ENCODE measurements around the gene SRA1. TPM values are rescaled to one million over a fixed set of nuclear protein-coding genes. Genes with fewer than 3 reads are reported as not detected.
A peak's percentile ranks its signal among the peaks of the same experiment; 100 is the strongest.

The SRA1 gene
- total and polyA plus RNA-seq, 4 donors, result 12.9 to 41.1 (median 19.8) TPM

- TF ChIP-seq CTCF (IDR thresholded peaks at IDR 0.05; ENCODE audit: low read depth, low read length, missing input control) (no peak), HNF4G (IDR thresholded peaks at IDR 0.05) (no peak), ZBTB33 (IDR thresholded peaks at IDR 0.05) (no peak), YY1 (IDR thresholded peaks at IDR 0.05) (no peak), FOXA2 (IDR thresholded peaks at IDR 0.05) (no peak)
Measured at GRCh38 chr5:140565780-140566095, 8.5 kb upstream of the SRA1 start (continued).

GRCh38 chr5:140565024-140565779 lies 7.9 kb upstream of the SRA1 start:
- 7% methylated on average over 13 of the region's 13 CpGs for WGBS
- Histone ChIP-seq H3K4me3 (ENCODE audit: low read depth in 1 of 3, low read length in 3 of 3) (peak overlapping the region; percentile 66 to 97 (median 93)), H3K9me3 (ENCODE audit: control insufficient read depth in 4 of 4, low read length in 3 of 4) (no peaks in the 10 kb centered on the region), H3K9ac (ENCODE audit: low read depth in 1 of 2, low read length in 2 of 2) (peak overlapping the region; percentile 73 to 95), H3K27me3 (ENCODE audit: control insufficient read depth in 4 of 4, insufficient read depth in 4 of 4, low read length in 3 of 4) (no peaks in the 10 kb centered on the region), H3K36me3 (ENCODE audit: control insufficient read depth in 4 of 4, insufficient read depth in 3 of 4, low read depth in 1 of 4, low read length in 3 of 4) (peaks cover 6 to 20% (median 15%) of the 10 kb centered on the region in 4 donors), H3K4me1 (ENCODE audit: control insufficient read depth in 4 of 4, insufficient read depth in 4 of 4, low read length in 3 of 4) (peaks cover 23 to 75% (median 70%) of the 10 kb centered on the region in 4 donors), H3K27ac (ENCODE audit: low read depth in 1 of 2, low read length in 2 of 2) (peak overlapping the region; percentile 92 to 96)
- no peak for DNase-seq (ENCODE audit: low spot score)
- no peak for TF ChIP-seq REST (IDR thresholded peaks at IDR 0.05)
- no peak for TF ChIP-seq MAX (IDR thresholded peaks at IDR 0.05)
- TF ChIP-seq SP1 (IDR thresholded peaks at IDR 0.05), result no peak

GRCh38 chr5:140564196-140565023 lies 7.1 kb upstream of the SRA1 start, which contains the start of the genes APBB3 and SLC35A4:
APBB3 (minus strand) TSS chr5:140564598; CDS start chr5:140564245, 353 bp downstream.
SLC35A4 (plus strand) TSS chr5:140564828; CDS start chr5:140567170, 2,342 bp downstream.
- H3K4me3 ChIP-seq (ENCODE audit: low read depth in 1 of 3, low read length in 3 of 3), result peak within 1 kb of the TSS; percentile 66 to 97 (median 93)
- under 1% methylated on average over 74 of the region's 74 CpGs for WGBS
- TF ChIP-seq FOXA2 (IDR thresholded peaks at IDR 0.05), result peak; percentile 22
- peak; percentile 40 to 42 for TF ChIP-seq RAD21 (IDR thresholded peaks at IDR 0.05)
- no peak for TF ChIP-seq FOXA1 (IDR thresholded peaks at IDR 0.05)
- TF ChIP-seq TAF1 (conservative IDR thresholded peaks at IDR 0.05), result peak; percentile 53
- peak in 1 of 2 donors; percentile 20 for TF ChIP-seq EGR1 (IDR thresholded peaks at IDR 0.05; ENCODE audit: low read depth in 2 of 2)
- TF ChIP-seq ATF3 (IDR thresholded peaks at IDR 0.05), result peak; percentile 55
- TF ChIP-seq YY1 (IDR thresholded peaks at IDR 0.05), result peak; percentile 99
- TF ChIP-seq HNF4G (IDR thresholded peaks at IDR 0.05), result no peak
- peak; percentile 81 for TF ChIP-seq ZBTB33 (IDR thresholded peaks at IDR 0.05)
- peak; percentile 61 to 91 for TF ChIP-seq GABPA (IDR thresholded peaks at IDR 0.05 in 1 of 2, conservative IDR thresholded peaks at IDR 0.05 in 1 of 2)
- TF ChIP-seq JUND (IDR thresholded peaks at IDR 0.05), result peak; percentile 93 to 95

More at GRCh38 chr5:140564196-140565023, 7.1 kb upstream of the SRA1 start, which contains the start of the genes APBB3 and SLC35A4:
- Histone ChIP-seq H3K27me3 (ENCODE audit: control insufficient read depth in 4 of 4, insufficient read depth in 4 of 4, low read length in 3 of 4) (no peaks in the 10 kb centered on the region), H3K27ac (ENCODE audit: low read depth in 1 of 2, low read length in 2 of 2) (peak within 1 kb of the TSS; percentile 92 to 96), H3K9ac (ENCODE audit: low read depth in 1 of 2, low read length in 2 of 2) (peak within 1 kb of the TSS; percentile 73 to 97), H3K9me3 (ENCODE audit: control insufficient read depth in 4 of 4, low read length in 3 of 4) (no peaks in the 10 kb centered on the region), H3K4me1 (ENCODE audit: control insufficient read depth in 4 of 4, insufficient read depth in 4 of 4, low read length in 3 of 4) (peaks cover 24 to 77% (median 70%) of the 10 kb centered on the region in 4 donors), H3K36me3 (ENCODE audit: control insufficient read depth in 4 of 4, insufficient read depth in 3 of 4, low read depth in 1 of 4, low read length in 3 of 4) (peaks cover 6 to 20% (median 15%) of the 10 kb centered on the region in 4 donors)
- peak; percentile 90 for DNase-seq (ENCODE audit: low spot score)
